Endothelial cell (in vitro differentiated cells): ENCODE results near the gene SLCO1B3. TPM values are rescaled to one million over a fixed set of nuclear protein-coding genes. Genes with fewer than 3 reads are reported as not detected.

ENCODE experiments used
- DNase-seq: peaks from one replicate; pipeline ENCODE4 v3.0.0; 2021; ENCODE audit warnings: low spot score
- H3K27ac Mint-ChIP-seq: one replicate; pipeline ENCODE4 v1.8.0; 2021; ENCODE audit warnings: mixed read lengths, inconsistent platforms; ENCODE audit not compliant: unreplicated experiment
- H3K27me3 Mint-ChIP-seq: one replicate; pipeline ENCODE4 v1.8.0; 2021; ENCODE audit warnings: mild to moderate bottlenecking, moderate library complexity, mixed read lengths, inconsistent platforms; ENCODE audit not compliant: unreplicated experiment
- H3K36me3 Mint-ChIP-seq: one replicate; pipeline ENCODE4 v1.8.0; 2021; ENCODE audit warnings: mild to moderate bottlenecking, low read depth, mixed read lengths, inconsistent platforms; ENCODE audit not compliant: unreplicated experiment
- H3K4me1 Mint-ChIP-seq: one replicate; pipeline ENCODE4 v1.8.0; 2021; ENCODE audit warnings: mild to moderate bottlenecking, mixed read lengths, inconsistent platforms; ENCODE audit not compliant: unreplicated experiment
- H3K4me3 Mint-ChIP-seq: one replicate; pipeline ENCODE4 v1.8.0; 2021; ENCODE audit warnings: mild to moderate bottlenecking, mixed read lengths, inconsistent platforms; ENCODE audit not compliant: unreplicated experiment
- H3K9me3 Mint-ChIP-seq: one replicate; pipeline ENCODE4 v1.8.0; 2021; ENCODE audit warnings: mixed read lengths, inconsistent platforms; ENCODE audit not compliant: unreplicated experiment
- total RNA-seq: library from RNA; stranded (reverse); fragmentation: NEBNext Ultra II Directional; extraction: Animal tissue kit (Norgen Biotek cat#: 25700); gene quantifications from one replicate; pipeline ENCODE4 v1.2.1, GENCODE V29; 2021; ENCODE audit not compliant: unreplicated experiment
- TF ChIP-seq, protein P1 (sequence below): fragments of 200-600 bp; sonication (generic); IDR thresholded peaks from one replicate; pipeline ENCODE4 v1.5.0; 2021; ENCODE audit warnings: antibody characterized with exemption; ENCODE audit not compliant: unreplicated experiment

Gene SLCO1B3
- total RNA-seq, 1 donor from 2014 or later, result not detected

DNA sequence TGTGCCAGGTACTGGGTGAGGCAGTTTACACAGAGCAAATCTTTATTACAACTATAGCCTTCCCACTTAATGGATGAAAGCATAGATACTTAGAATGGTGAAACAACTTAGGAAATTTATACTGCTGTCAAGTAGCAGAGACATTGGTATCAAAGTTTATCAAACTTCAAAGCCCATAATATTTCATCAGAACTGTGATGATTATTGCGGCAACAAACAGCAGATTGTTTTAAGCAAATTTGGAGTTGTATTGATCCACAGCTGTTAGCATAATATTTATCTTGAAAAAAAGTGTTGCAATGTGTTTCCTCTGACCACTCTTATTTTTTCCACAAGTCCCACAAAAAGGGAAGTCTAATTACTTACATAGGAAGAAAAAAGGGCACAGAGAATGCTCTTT lies 2.0 kb upstream of the SLCO1B3 start:
- DNase-seq, result no peak
- TF ChIP-seq, protein P1, sequence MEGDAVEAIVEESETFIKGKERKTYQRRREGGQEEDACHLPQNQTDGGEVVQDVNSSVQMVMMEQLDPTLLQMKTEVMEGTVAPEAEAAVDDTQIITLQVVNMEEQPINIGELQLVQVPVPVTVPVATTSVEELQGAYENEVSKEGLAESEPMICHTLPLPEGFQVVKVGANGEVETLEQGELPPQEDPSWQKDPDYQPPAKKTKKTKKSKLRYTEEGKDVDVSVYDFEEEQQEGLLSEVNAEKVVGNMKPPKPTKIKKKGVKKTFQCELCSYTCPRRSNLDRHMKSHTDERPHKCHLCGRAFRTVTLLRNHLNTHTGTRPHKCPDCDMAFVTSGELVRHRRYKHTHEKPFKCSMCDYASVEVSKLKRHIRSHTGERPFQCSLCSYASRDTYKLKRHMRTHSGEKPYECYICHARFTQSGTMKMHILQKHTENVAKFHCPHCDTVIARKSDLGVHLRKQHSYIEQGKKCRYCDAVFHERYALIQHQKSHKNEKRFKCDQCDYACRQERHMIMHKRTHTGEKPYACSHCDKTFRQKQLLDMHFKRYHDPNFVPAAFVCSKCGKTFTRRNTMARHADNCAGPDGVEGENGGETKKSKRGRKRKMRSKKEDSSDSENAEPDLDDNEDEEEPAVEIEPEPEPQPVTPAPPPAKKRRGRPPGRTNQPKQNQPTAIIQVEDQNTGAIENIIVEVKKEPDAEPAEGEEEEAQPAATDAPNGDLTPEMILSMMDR, result no peak
- Mint-ChIP-seq H3K4me3 (no peak overlapping the region), H3K4me1 (peaks cover 9% of the 10 kb centered on the region), H3K27ac (no peak overlapping the region), H3K27me3 (peaks cover 3% of the 10 kb centered on the region), H3K36me3 (no peaks in the 10 kb centered on the region), H3K9me3 (no peaks in the 10 kb centered on the region)

DNA sequence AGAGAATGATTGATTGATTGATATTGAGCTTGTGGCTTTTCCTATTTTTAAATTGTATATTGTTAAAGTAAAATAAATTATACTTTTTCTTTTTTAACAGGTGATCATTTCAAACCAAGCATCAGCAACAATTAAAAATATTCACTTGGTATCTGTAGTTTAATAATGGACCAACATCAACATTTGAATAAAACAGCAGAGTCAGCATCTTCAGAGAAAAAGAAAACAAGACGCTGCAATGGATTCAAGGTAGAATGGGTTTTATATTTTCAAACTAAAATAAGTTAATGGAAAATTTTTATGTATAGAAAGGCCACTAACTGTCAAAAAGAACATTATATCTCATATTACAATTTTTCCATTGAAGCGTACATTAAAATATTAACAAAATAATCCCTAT lies 5.1 kb downstream of the SLCO1B3 start:
- Mint-ChIP-seq H3K4me3 (no peak overlapping the region), H3K4me1 (no peaks in the 10 kb centered on the region), H3K27ac (no peak overlapping the region), H3K27me3 (peaks cover 1% of the 10 kb centered on the region), H3K36me3 (no peaks in the 10 kb centered on the region), H3K9me3 (no peaks in the 10 kb centered on the region)
- TF ChIP-seq, protein P1, result no peak
- no peak for DNase-seq

DNA sequence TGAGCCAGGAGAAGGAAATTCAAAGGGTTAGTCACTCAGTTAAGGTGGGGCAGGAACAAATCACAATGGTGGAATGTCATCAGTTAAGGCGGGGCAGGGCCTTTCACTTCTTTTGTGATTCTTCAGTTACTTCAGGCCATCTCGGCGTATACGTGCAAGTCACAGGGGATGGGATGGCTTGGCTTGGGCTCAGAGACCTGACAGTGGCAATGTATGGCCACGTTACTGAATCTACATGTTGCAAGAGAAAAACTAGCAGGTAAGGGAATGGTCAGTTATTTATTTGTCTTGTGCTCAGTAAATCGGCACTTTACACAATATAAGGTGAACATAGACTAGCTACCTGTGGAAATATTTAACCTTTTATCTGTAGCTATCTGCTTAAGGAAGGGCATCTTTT lies 11.9 kb downstream of the SLCO1B3 start:
- no peak overlapping the region for H3K4me3 Mint-ChIP-seq
- peaks cover 4% of the 10 kb centered on the region for H3K36me3 Mint-ChIP-seq
- no peak for DNase-seq
- no peaks in the 10 kb centered on the region for H3K4me1 Mint-ChIP-seq
- H3K9me3 Mint-ChIP-seq, result peaks cover 13% of the 10 kb centered on the region
- H3K27ac Mint-ChIP-seq, result no peak overlapping the region
- no peaks in the 10 kb centered on the region for H3K27me3 Mint-ChIP-seq
- TF ChIP-seq, protein P1, result no peak

DNA sequence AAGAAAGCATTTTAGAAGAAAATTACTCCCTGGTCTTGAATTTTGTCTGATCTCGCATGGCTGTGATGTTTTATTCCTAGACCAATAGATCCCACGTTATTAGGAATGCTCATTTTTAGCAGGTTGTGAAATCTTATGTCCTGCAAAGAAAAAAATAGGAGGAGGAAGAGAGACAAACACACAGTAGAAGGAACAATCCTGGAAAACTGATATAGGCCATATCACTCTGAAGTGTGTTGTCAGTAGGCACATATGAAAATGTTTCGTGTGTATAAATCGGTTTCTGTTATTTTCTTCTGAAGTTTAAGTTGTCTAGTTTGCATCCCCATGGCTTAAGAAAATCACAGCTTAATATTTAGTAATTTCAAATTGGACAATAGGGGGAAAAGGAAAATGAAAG lies 12.4 kb downstream of the SLCO1B3 start:
- Mint-ChIP-seq H3K27me3 (no peaks in the 10 kb centered on the region), H3K27ac (no peak overlapping the region), H3K9me3 (peaks cover 13% of the 10 kb centered on the region), H3K36me3 (peaks cover 4% of the 10 kb centered on the region), H3K4me3 (no peak overlapping the region), H3K4me1 (no peaks in the 10 kb centered on the region)
- TF ChIP-seq, protein P1, result no peak
- DNase-seq, result no peak

DNA sequence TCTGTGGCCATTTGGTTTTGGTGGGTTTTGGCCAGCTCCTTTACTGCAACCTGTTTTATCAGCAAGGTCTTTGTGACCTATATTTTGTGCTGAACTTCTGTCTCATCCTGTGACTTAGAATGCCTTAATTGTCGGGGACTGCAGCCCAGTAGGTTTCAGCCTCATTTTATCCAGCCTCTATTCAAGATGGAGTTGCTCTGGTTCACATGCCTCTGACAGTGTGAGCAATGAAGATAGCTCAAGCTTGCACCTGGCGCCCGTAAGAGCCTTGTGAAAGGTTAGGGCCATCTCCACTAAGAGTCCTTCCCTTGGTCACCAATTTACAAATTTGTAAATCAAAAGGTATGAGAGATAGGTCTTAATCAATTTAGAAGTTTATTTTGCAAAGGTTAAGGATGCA lies 19.4 kb downstream of the SLCO1B3 start:
- no peaks in the 10 kb centered on the region for H3K27me3 Mint-ChIP-seq
- no peaks in the 10 kb centered on the region for H3K36me3 Mint-ChIP-seq
- no peak overlapping the region for H3K27ac Mint-ChIP-seq
- H3K9me3 Mint-ChIP-seq, result no peaks in the 10 kb centered on the region
- no peak for DNase-seq
- no peaks in the 10 kb centered on the region for H3K4me1 Mint-ChIP-seq
- TF ChIP-seq, protein P1, result no peak
- no peak overlapping the region for H3K4me3 Mint-ChIP-seq
